Smooth muscle cell (in vitro differentiated cells): Measurements from ENCODE around the gene MYRF. TPM values are rescaled to one million over a fixed set of nuclear protein-coding genes. Genes with fewer than 3 reads are reported as not detected.

Experiments
- DNase-seq: peaks from one replicate; lab custom pipeline; 2025; ENCODE audit not compliant: unreplicated experiment; lab: John Stamatoyannopoulos, UW
- H2AFZ ChIP-seq: fragments of 200-600 bp; sonication (generic); 2 replicates; pipeline ENCODE4 v1.6.0; 2016; ENCODE audit warnings: antibody characterized with exemption, low read depth, mild to moderate bottlenecking
- H3F3A ChIP-seq: fragments of 200-600 bp; sonication (generic); 2 replicates; pipeline ENCODE4 v1.6.0; 2017; ENCODE audit warnings: antibody characterized with exemption, low read depth
- H3K27ac ChIP-seq: fragments of 200-600 bp; sonication (generic); 2 replicates; pipeline ENCODE4 v1.5.1; 2016; ENCODE audit warnings: low read depth, mild to moderate bottlenecking
- H3K27me3 ChIP-seq: fragments of 200-600 bp; sonication (generic); 2 replicates; pipeline ENCODE4 v1.6.1; 2016; ENCODE audit warnings: low read depth, mild to moderate bottlenecking
- H3K36me3 ChIP-seq: fragments of 200-600 bp; sonication (generic); 2 replicates; pipeline ENCODE4 v1.5.1; 2016; ENCODE audit warnings: low read depth
- H3K4me1 ChIP-seq: fragments of 200-600 bp; sonication (generic); 2 replicates; pipeline ENCODE4 v1.5.1; 2016; ENCODE audit warnings: low read depth
- H3K4me2 ChIP-seq: fragments of 200-600 bp; sonication (generic); 2 replicates; pipeline ENCODE4 v1.6.0; 2016; ENCODE audit warnings: mild to moderate bottlenecking
- H3K4me3 ChIP-seq: fragments of 200-600 bp; sonication (generic); 2 replicates; pipeline ENCODE4 v1.5.1; 2016; ENCODE audit warnings: mild to moderate bottlenecking
- H3K79me2 ChIP-seq: fragments of 200-600 bp; sonication (generic); 2 replicates; pipeline ENCODE4 v1.6.0; 2016; ENCODE audit warnings: low read depth, mild to moderate bottlenecking
- H3K9ac ChIP-seq: fragments of 200-600 bp; sonication (generic); 2 replicates; pipeline ENCODE4 v1.6.0; 2016; ENCODE audit warnings: low read depth
- H3K9me3 ChIP-seq: fragments of 200-600 bp; sonication (generic); replicated peaks from 2 replicates; pipeline ENCODE4 v1.5.1; 2016; ENCODE audit warnings: low read depth
- H4K20me1 ChIP-seq: fragments of 200-600 bp; sonication (generic); 2 replicates; pipeline ENCODE4 v1.6.0; 2016; ENCODE audit warnings: low read depth
- WGBS: methylation state at CpG from one replicate; pipeline ENCODE4 v1.1.7; 2016; ENCODE audit warnings: low lambda C conversion rate; 5-methylcytosine and 5-hydroxymethylcytosine counted together
- polyA plus RNA-seq: library from polyadenylated mRNA; unstranded; fragments of >200 nt; fragmentation: Nextera tagmentation; extraction: Ambion mirVana; gene quantifications from 2 replicates; pipeline ENCODE4 v1.2.1, GENCODE V29; 2016
- total RNA-seq: library from RNA; depleted of rRNA; stranded (reverse); fragments of >200 nt; gene quantifications from 2 replicates; pipeline ENCODE4 v1.2.3, GENCODE V29; 2014
- TF ChIP-seq, protein P1 (sequence below): fragments of 200-600 bp; sonication (generic); IDR thresholded peaks from 2 replicates; pipeline ENCODE4 v1.5.1; 2017; ENCODE audit warnings: borderline replicate concordance, mild to moderate bottlenecking, antibody characterized with exemption; ENCODE audit not compliant: insufficient read depth, poor library complexity, severe bottlenecking

Gene MYRF
- total and polyA plus RNA-seq, 2 experiments from 2014 or later = 11.1 to 13.7 TPM

DNA sequence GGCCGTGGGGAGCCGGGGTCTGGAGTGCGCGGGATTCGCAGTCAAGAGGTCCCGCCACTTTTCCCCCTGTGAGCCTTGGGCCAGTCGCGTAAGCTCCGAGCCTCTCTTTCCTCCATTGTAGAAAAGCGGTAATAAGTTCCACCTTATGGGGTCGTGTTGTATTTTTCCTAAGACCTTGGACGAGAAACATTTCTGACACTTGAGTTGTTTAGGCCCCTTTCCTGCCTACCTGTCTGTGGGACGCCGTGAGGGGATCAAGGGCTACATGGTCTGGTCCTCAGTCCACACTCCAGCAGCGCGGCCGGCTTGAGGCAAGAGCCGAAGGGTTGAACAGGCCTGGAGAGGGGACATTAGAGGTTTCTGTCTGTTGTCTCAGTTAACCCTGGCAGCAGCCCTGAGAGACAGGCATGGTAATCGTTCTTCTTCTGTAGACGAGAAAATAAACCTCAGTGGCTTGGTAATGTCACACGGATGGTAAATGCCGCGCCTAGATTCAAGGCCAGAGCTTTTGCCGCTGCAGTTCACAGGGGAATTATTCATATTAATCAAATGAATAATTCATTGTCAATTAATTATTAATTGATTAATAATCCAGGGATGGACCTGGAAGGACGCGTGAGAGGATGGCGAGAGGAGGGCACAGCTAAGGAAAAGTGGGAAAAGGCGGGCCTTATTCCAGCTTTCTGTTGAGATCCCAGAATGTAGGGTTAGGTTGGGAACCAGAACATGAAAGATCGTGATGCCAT, 40.8 kb downstream of the MYRF start:
- TF ChIP-seq, protein P1, sequence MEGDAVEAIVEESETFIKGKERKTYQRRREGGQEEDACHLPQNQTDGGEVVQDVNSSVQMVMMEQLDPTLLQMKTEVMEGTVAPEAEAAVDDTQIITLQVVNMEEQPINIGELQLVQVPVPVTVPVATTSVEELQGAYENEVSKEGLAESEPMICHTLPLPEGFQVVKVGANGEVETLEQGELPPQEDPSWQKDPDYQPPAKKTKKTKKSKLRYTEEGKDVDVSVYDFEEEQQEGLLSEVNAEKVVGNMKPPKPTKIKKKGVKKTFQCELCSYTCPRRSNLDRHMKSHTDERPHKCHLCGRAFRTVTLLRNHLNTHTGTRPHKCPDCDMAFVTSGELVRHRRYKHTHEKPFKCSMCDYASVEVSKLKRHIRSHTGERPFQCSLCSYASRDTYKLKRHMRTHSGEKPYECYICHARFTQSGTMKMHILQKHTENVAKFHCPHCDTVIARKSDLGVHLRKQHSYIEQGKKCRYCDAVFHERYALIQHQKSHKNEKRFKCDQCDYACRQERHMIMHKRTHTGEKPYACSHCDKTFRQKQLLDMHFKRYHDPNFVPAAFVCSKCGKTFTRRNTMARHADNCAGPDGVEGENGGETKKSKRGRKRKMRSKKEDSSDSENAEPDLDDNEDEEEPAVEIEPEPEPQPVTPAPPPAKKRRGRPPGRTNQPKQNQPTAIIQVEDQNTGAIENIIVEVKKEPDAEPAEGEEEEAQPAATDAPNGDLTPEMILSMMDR = no peak
- no peak for DNase-seq
- Histone ChIP-seq H3K4me2 (peak overlapping the region; percentile 91), H3K4me3 (peak overlapping the region; percentile 78), H3K9me3 (no peaks in the 10 kb centered on the region), H3K27ac (peak overlapping the region; percentile 99), H3K4me1 (peaks cover 16% of the 10 kb centered on the region), H2AFZ (peak overlapping the region; percentile 78), H4K20me1 (no peaks in the 10 kb centered on the region), H3K36me3 (no peaks in the 10 kb centered on the region), H3F3A (peaks cover 6% of the 10 kb centered on the region), H3K27me3 (no peaks in the 10 kb centered on the region), H3K79me2 (peaks cover 39% of the 10 kb centered on the region), H3K9ac (peak overlapping the region; percentile 96)
- 6% methylated on average over 29 of the region's 29 CpGs for WGBS

DNA sequence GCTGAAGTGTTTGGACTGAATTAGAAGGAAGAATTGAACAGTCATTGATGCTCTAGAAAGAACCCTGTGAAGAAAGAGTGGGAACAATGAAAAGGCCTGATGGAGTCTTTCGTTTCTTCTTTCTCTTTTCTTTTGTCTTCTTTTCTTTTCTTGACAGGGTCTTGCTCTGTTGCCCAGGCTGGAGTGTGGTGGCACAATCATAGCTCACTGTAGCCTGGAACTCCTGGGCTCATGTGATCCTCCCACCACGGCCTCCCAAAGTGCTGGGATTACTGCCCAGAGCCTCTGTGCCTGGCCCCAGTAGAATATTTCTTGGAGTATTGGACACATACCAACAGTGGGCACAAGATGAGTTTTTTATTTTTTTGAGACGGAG, 41.4 kb downstream of the MYRF start:
- Histone ChIP-seq H3K36me3 (no peaks in the 10 kb centered on the region), H3K79me2 (peaks cover 39% of the 10 kb centered on the region), H3K9ac (peak overlapping the region; percentile 96), H3K27me3 (no peaks in the 10 kb centered on the region), H3F3A (peaks cover 7% of the 10 kb centered on the region), H3K27ac (no peak overlapping the region), H4K20me1 (no peaks in the 10 kb centered on the region), H3K4me1 (peaks cover 16% of the 10 kb centered on the region), H3K4me3 (peak overlapping the region; percentile 78), H3K4me2 (peak overlapping the region; percentile 91), H3K9me3 (no peaks in the 10 kb centered on the region), H2AFZ (no peak overlapping the region)
- 86% methylated on average over 3 of the region's 3 CpGs for WGBS
- TF ChIP-seq, protein P1 = no peak
- no peak for DNase-seq

- TF ChIP-seq, protein P1 = no peak
Measured at GRCh38 chr11:61794579-61794978, 42.1 kb downstream of the MYRF start.

GRCh38 chr11:61795459-61795858, 43.0 kb downstream of the MYRF start:
- Histone ChIP-seq H3K4me1 (peaks cover 16% of the 10 kb centered on the region), H3K27me3 (no peaks in the 10 kb centered on the region), H3K79me2 (peaks cover 38% of the 10 kb centered on the region), H3F3A (peaks cover 19% of the 10 kb centered on the region), H3K9ac (no peak overlapping the region), H3K4me3 (no peak overlapping the region), H3K27ac (no peak overlapping the region), H2AFZ (no peak overlapping the region), H3K36me3 (no peaks in the 10 kb centered on the region), H3K4me2 (no peak overlapping the region), H4K20me1 (no peaks in the 10 kb centered on the region), H3K9me3 (no peaks in the 10 kb centered on the region)
- WGBS = 96% methylated on average over 12 of the region's 12 CpGs
- TF ChIP-seq, protein P1 = no peak
- DNase-seq = no peak

More at GRCh38 chr11:61794579-61794978, 42.1 kb downstream of the MYRF start:
- Histone ChIP-seq H3K79me2 (peaks cover 39% of the 10 kb centered on the region), H3K4me1 (peaks cover 16% of the 10 kb centered on the region), H3K36me3 (no peaks in the 10 kb centered on the region), H3K9ac (no peak overlapping the region), H3K27ac (no peak overlapping the region), H2AFZ (no peak overlapping the region), H3F3A (peaks cover 14% of the 10 kb centered on the region), H3K27me3 (no peaks in the 10 kb centered on the region), H3K9me3 (no peaks in the 10 kb centered on the region), H4K20me1 (no peaks in the 10 kb centered on the region), H3K4me3 (no peak overlapping the region), H3K4me2 (no peak overlapping the region)
- DNase-seq = no peak
- WGBS = 98% methylated on average over 4 of the region's 4 CpGs
